Erythroblast (primary cell): ENCODE results near the gene NME7.

ENCODE experiments used
- GATA1 ChIP-seq: IDR thresholded peaks from 2 replicates; pipeline ENCODE4 v1.6.1; 2011; ENCODE audit warnings: low read depth, mild to moderate bottlenecking, control low read depth, low read length, moderate library complexity
- POLR2A ChIP-seq: IDR thresholded peaks from 2 replicates; pipeline ENCODE4 v1.6.1; 2011; ENCODE audit warnings: mild to moderate bottlenecking, low read length

DNA sequence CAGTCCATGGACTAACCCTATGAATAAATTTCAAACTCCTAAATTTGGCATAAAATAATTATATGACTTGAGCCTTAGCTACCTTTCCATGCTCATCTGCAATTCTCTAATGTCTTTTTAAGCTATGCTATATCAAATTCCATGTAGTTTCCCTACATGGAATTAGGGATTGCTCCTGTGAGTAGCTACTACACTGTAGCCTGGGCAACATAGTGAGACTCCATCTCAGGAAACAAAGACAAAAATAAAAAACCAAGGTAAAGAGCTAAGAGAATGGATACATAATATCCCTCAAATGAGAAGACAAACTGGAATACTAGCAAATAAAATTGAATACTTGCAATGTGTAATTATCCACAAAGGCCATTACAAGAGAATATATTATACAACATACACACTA, 223.6 kb downstream of the NME7 start:
- no peak for TF ChIP-seq POLR2A
- no peak for TF ChIP-seq GATA1
